Neural progenitor cell (in vitro differentiated cells): ENCODE results near the gene STAG1. TPM values are rescaled to one million over a fixed set of nuclear protein-coding genes. Genes with fewer than 3 reads are reported as not detected.
"Not testable (repeated sequence)": the region's sequence is repeated elsewhere in the genome, so short reads cannot be mapped to it uniquely, and the experiment has no call there.

Experiments used
- DNase-seq: peaks from one replicate; pipeline ENCODE4 v3.0.0-alpha.2; 2016; ENCODE audit warnings: low spot score
- H2AFZ ChIP-seq: fragments of 200-600 bp; sonication (generic); replicated peaks from 2 replicates; pipeline ENCODE4 v1.6.1; 2016; ENCODE audit warnings: antibody characterized with exemption
- H3F3A ChIP-seq: fragments of 200-600 bp; sonication (generic); 2 replicates; pipeline ENCODE4 v1.6.1; 2016; ENCODE audit warnings: antibody characterized with exemption, low read depth
- H3K27ac ChIP-seq: fragments of 200-600 bp; sonication (generic); 2 replicates; pipeline ENCODE4 v1.5.1; 2016; ENCODE audit warnings: mild to moderate bottlenecking
- H3K27me3 ChIP-seq: fragments of 200-600 bp; sonication (generic); 2 replicates; pipeline ENCODE4 v1.6.1; 2016; ENCODE audit warnings: mild to moderate bottlenecking, moderate library complexity
- H3K36me3 ChIP-seq: fragments of 200-600 bp; sonication (generic); 2 replicates; pipeline ENCODE4 v1.5.1; 2016
- H3K4me1 ChIP-seq: fragments of 200-600 bp; sonication (generic); 2 replicates; pipeline ENCODE4 v1.6.1; 2016; ENCODE audit warnings: mixed run types
- H3K4me2 ChIP-seq: fragments of 200-600 bp; sonication (generic); 2 replicates; pipeline ENCODE4 v1.6.1; 2016
- H3K4me3 ChIP-seq: fragments of 200-600 bp; sonication (generic); 2 replicates; pipeline ENCODE4 v1.5.1; 2016
- H3K79me2 ChIP-seq: fragments of 200-600 bp; sonication (generic); 2 replicates; pipeline ENCODE4 v1.6.1; 2016; ENCODE audit warnings: low read depth
- H3K9ac ChIP-seq: fragments of 200-600 bp; sonication (generic); 2 replicates; pipeline ENCODE4 v1.6.1; 2016
- H3K9me3 ChIP-seq: fragments of 200-600 bp; sonication (generic); 2 replicates; pipeline ENCODE4 v1.5.1; 2016; ENCODE audit warnings: low read depth
- H4K20me1 ChIP-seq: fragments of 200-600 bp; sonication (generic); 2 replicates; pipeline ENCODE4 v1.6.1; 2016; ENCODE audit warnings: low read depth
- H3K27ac Mint-ChIP-seq: 3 replicates; pipeline ENCODE4 v1.8.0; 2021; ENCODE audit warnings: mixed read lengths
- H3K27me3 Mint-ChIP-seq: 2 replicates; pipeline ENCODE4 v1.8.0; 2022; ENCODE audit warnings: low read depth, mild to moderate bottlenecking, inconsistent platforms, moderate library complexity, mixed read lengths; ENCODE audit not compliant: insufficient read depth
- H3K36me3 Mint-ChIP-seq: 3 replicates; pipeline ENCODE4 v1.8.0; 2021; ENCODE audit warnings: mixed read lengths
- H3K4me1 Mint-ChIP-seq: 3 replicates; pipeline ENCODE4 v1.8.0; 2021; ENCODE audit warnings: mixed read lengths
- H3K4me3 Mint-ChIP-seq: 3 replicates; pipeline ENCODE4 v1.8.0; 2021; ENCODE audit warnings: mild to moderate bottlenecking, moderate library complexity, mixed read lengths
- H3K9me3 Mint-ChIP-seq: 3 replicates; pipeline ENCODE4 v1.8.0; 2020; ENCODE audit warnings: mixed read lengths
- CTCF ChIP-seq: fragments of 200-600 bp; sonication (generic); IDR thresholded peaks from 2 replicates; pipeline ENCODE4 v1.5.1; 2017; ENCODE audit warnings: antibody characterized with exemption, mild to moderate bottlenecking
- EZH2 ChIP-seq: fragments of 200-600 bp; sonication (generic); IDR thresholded peaks from 2 replicates; pipeline ENCODE4 v1.6.1; 2017; ENCODE audit warnings: antibody characterized with exemption, mild to moderate bottlenecking, moderate library complexity
- EZH2phosphoT487 ChIP-seq: fragments of 200-600 bp; sonication (generic); IDR thresholded peaks from 2 replicates; pipeline ENCODE4 v1.6.1; 2017; ENCODE audit warnings: antibody characterized with exemption
- total RNA-seq: library from RNA; depleted of rRNA; stranded (reverse); fragments of >200 nt; gene quantifications from 2 replicates; pipeline ENCODE4 v1.2.3, GENCODE V29; 2015; ENCODE audit warnings: low replicate concordance

The STAG1 gene
- total RNA-seq, 1 donor from 2014 or later, result 38.3 TPM

GRCh38 chr3:136485777-136486176, 266.4 kb downstream of the STAG1 start:
- H3K27ac ChIP-seq, result no peak overlapping the region
- no peak for DNase-seq
- H4K20me1 ChIP-seq, result no peaks in the 10 kb centered on the region
- Mint-ChIP-seq H3K27ac (no peak overlapping the region), H3K9me3 (peaks cover 7% of the 10 kb centered on the region), H3K36me3 (peaks cover 26% of the 10 kb centered on the region), H3K4me1 (no peaks in the 10 kb centered on the region), H3K27me3 (no peaks in the 10 kb centered on the region), H3K4me3 (no peak overlapping the region)
- H3K9me3 ChIP-seq, result no peaks in the 10 kb centered on the region
- no peak overlapping the region for H3K9ac ChIP-seq
- H3K4me1 ChIP-seq, result no peaks in the 10 kb centered on the region
- no peak overlapping the region for H3K4me3 ChIP-seq
- H2AFZ ChIP-seq, result no peak overlapping the region
- no peaks in the 10 kb centered on the region for H3F3A ChIP-seq
- TF ChIP-seq EZH2 (no peak), CTCF (no peak), EZH2phosphoT487 (no peak)
- no peaks in the 10 kb centered on the region for H3K27me3 ChIP-seq
- H3K36me3 ChIP-seq, result no peaks in the 10 kb centered on the region
- H3K79me2 ChIP-seq, result no peaks in the 10 kb centered on the region
- no peak overlapping the region for H3K4me2 ChIP-seq

- Histone ChIP-seq H3K79me2 (no peaks in the 10 kb centered on the region), H3F3A (no peaks in the 10 kb centered on the region), H3K27ac (no peak overlapping the region), H3K9ac (no peak overlapping the region), H3K36me3 (peaks cover 13% of the 10 kb centered on the region), H4K20me1 (no peaks in the 10 kb centered on the region), H2AFZ (no peak overlapping the region), H3K9me3 (no peaks in the 10 kb centered on the region), H3K27me3 (no peaks in the 10 kb centered on the region), H3K4me2 (no peak overlapping the region), H3K4me1 (no peaks in the 10 kb centered on the region), H3K4me3 (no peak overlapping the region)
- Mint-ChIP-seq H3K4me3 (no peak overlapping the region), H3K9me3 (no peaks in the 10 kb centered on the region), H3K27ac (no peak overlapping the region), H3K36me3 (peaks cover 32% of the 10 kb centered on the region), H3K27me3 (no peaks in the 10 kb centered on the region), H3K4me1 (no peaks in the 10 kb centered on the region)
- TF ChIP-seq EZH2phosphoT487 (no peak), EZH2 (no peak), CTCF (no peak)
- no peak for DNase-seq
Measured at GRCh38 chr3:136476280-136476679, 275.9 kb downstream of the STAG1 start.

- H3K79me2 ChIP-seq, H3K4me2 ChIP-seq, H3K27me3 Mint-ChIP-seq, H4K20me1 ChIP-seq, H3K4me1 ChIP-seq, H3K9me3 Mint-ChIP-seq, H3K4me3 Mint-ChIP-seq, H3K27me3 ChIP-seq, H3K9me3 ChIP-seq, H3K9ac ChIP-seq, DNase-seq, H3F3A ChIP-seq, H3K4me1 Mint-ChIP-seq, H3K4me3 ChIP-seq, H3K27ac ChIP-seq, H2AFZ ChIP-seq, H3K27ac Mint-ChIP-seq: not testable (repeated sequence)
- peaks cover 42% of the 10 kb centered on the region for H3K36me3 Mint-ChIP-seq
- peaks cover 16% of the 10 kb centered on the region for H3K36me3 ChIP-seq
Measured at GRCh38 chr3:136474876-136475275, 277.3 kb downstream of the STAG1 start.

- Histone ChIP-seq H4K20me1 (no peaks in the 10 kb centered on the region), H3K9ac (no peak overlapping the region), H3F3A (no peaks in the 10 kb centered on the region), H3K36me3 (peaks cover 16% of the 10 kb centered on the region), H2AFZ (no peak overlapping the region), H3K79me2 (no peaks in the 10 kb centered on the region), H3K9me3 (no peaks in the 10 kb centered on the region), H3K4me1 (no peaks in the 10 kb centered on the region), H3K27ac (no peak overlapping the region), H3K4me2 (no peak overlapping the region), H3K4me3 (no peak overlapping the region), H3K27me3 (no peaks in the 10 kb centered on the region)
- no peak for DNase-seq
- Mint-ChIP-seq H3K4me1 (no peaks in the 10 kb centered on the region), H3K4me3 (no peak overlapping the region), H3K27me3 (no peaks in the 10 kb centered on the region), H3K9me3 (peaks cover 4% of the 10 kb centered on the region), H3K36me3 (peaks cover 42% of the 10 kb centered on the region), H3K27ac (no peak overlapping the region)
- TF ChIP-seq EZH2phosphoT487, result no peak
- no peak for TF ChIP-seq EZH2
- TF ChIP-seq CTCF, result no peak
Measured at GRCh38 chr3:136473716-136474326, 278.4 kb downstream of the STAG1 start.
